SK-N-SH (cell line): ENCODE results near the gene ZNF136. TPM values are rescaled to one million over a fixed set of nuclear protein-coding genes. Genes with fewer than 3 reads are reported as not detected.

Experiments
- CTCF ChIA-PET: fragments of 300-600, 350-600 bp; formaldehyde crosslinking; extraction: SDS; loops from one replicate; lab custom pipeline; 2021; lab: Yijun Ruan, JAX
- POLR2A ChIA-PET: fragments of 350-600 bp; sonication (Branson Sonifier 250); formaldehyde crosslinking; extraction: SDS; loops from one replicate; lab custom pipeline; 2020; ENCODE audit warnings: antibody characterized with exemption, inconsistent platforms; lab: Yijun Ruan, JAX
- DNase-seq: peaks from one replicate; pipeline ENCODE4 v3.0.0; 2012
- H2AFZ ChIP-seq: fragments of 200-600 bp; sonication (generic); 2 replicates; pipeline ENCODE4 v1.8.1; 2016; ENCODE audit warnings: antibody characterized with exemption, mild to moderate bottlenecking, low read depth
- H3F3A ChIP-seq: fragments of 200-600 bp; sonication (generic); replicated peaks from 2 replicates; pipeline ENCODE3; 2016; ENCODE audit warnings: antibody characterized with exemption, mild to moderate bottlenecking; ENCODE audit not compliant: insufficient read depth
- H3K27ac ChIP-seq, 2 experiments: fragments of 200-500 bp in 1 of 2; fragments of 200-600 bp in 1 of 2; sonication (Bioruptor generic) in 1 of 2; sonication (generic), shearing (Covaris generic) in 1 of 2; 2 replicates each; pipeline versions ENCODE4 v1.5.1 to v1.6.1; 2014 to 2016; ENCODE audit warnings: low read depth in 2 of 2, inconsistent platforms in 1 of 2, low read length in 1 of 2, mild to moderate bottlenecking in 1 of 2, mixed read lengths in 1 of 2
- H3K27me3 ChIP-seq: fragments of 200-600 bp; sonication (generic), shearing (Covaris generic); 2 replicates; pipeline ENCODE4 v1.6.1; 2016; ENCODE audit warnings: mixed run types; ENCODE audit not compliant: insufficient read depth
- H3K36me3 ChIP-seq, 2 experiments: fragments of 200-500 bp in 1 of 2; fragments of 200-600 bp in 1 of 2; sonication (Bioruptor generic) in 1 of 2; sonication (generic) in 1 of 2; replicated peaks in 1 of 2; 2 replicates each; pipeline versions ENCODE3 to v1.5.1; 2014 to 2016; ENCODE audit warnings: low read length in 1 of 2, mild to moderate bottlenecking in 1 of 2; ENCODE audit not compliant: insufficient read depth in 2 of 2, control insufficient read depth in 1 of 2
- H3K4me1 ChIP-seq, 2 experiments: fragments of 200-500 bp in 1 of 2; fragments of 200-600 bp in 1 of 2; sonication (Bioruptor generic) in 1 of 2; sonication (generic), shearing (Covaris generic) in 1 of 2; 2 replicates each; pipeline versions ENCODE4 v1.5.1 to v1.6.1; 2014 to 2016; ENCODE audit warnings: low read depth in 1 of 2, low read length in 1 of 2, mixed run types in 1 of 2; ENCODE audit not compliant: insufficient read depth in 2 of 2, control insufficient read depth in 1 of 2
- H3K4me2 ChIP-seq: fragments of 200-600 bp; sonication (generic), shearing (Covaris generic); 2 replicates; pipeline ENCODE4 v1.6.1; 2017; ENCODE audit warnings: mixed run types
- H3K4me3 ChIP-seq, 2 experiments: fragments of 200-500 bp in 1 of 2; fragments of 200-600 bp in 1 of 2; sonication (Bioruptor generic) in 1 of 2; sonication (generic), shearing (Covaris generic) in 1 of 2; 2 replicates each; pipeline versions ENCODE4 v1.5.1 to v1.8.1; 2014 to 2016; ENCODE audit warnings: low read depth in 2 of 2, inconsistent platforms in 1 of 2, low read length in 1 of 2, mild to moderate bottlenecking in 1 of 2, mixed read lengths in 1 of 2, moderate library complexity in 1 of 2
- H3K79me2 ChIP-seq: fragments of 200-600 bp; sonication (generic); 2 replicates; pipeline ENCODE4 v1.8.1; 2017; ENCODE audit warnings: mild to moderate bottlenecking; ENCODE audit not compliant: insufficient read depth
- H3K9ac ChIP-seq: fragments of 200-600 bp; sonication (generic); 2 replicates; pipeline ENCODE4 v1.6.1; 2017; ENCODE audit warnings: mixed run types
- H3K9me2 ChIP-seq: fragments of 200-600 bp; sonication (generic); 2 replicates; pipeline ENCODE4 v1.6.1; 2017; ENCODE audit warnings: mixed run types
- H3K9me3 ChIP-seq: fragments of 200-600 bp; sonication (generic); 2 replicates; pipeline ENCODE4 v1.6.1; 2017; ENCODE audit warnings: mixed run types, mild to moderate bottlenecking, moderate library complexity
- H4K20me1 ChIP-seq: fragments of 200-600 bp; sonication (generic); 2 replicates; pipeline ENCODE4 v1.6.1; 2017; ENCODE audit warnings: mild to moderate bottlenecking, mixed run types; ENCODE audit not compliant: insufficient read depth
- CHD2 ChIP-seq: fragments of 150-350 bp; IDR thresholded peaks from 2 replicates; pipeline ENCODE4 v1.6.1; 2018; ENCODE audit warnings: low read length; ENCODE audit not compliant: partially characterized antibody
- ELF1 ChIP-seq: IDR thresholded peaks from 2 replicates; pipeline ENCODE4 v1.4.0; 2012
- EZH2phosphoT487 ChIP-seq: fragments of 200-600 bp; sonication (generic); IDR thresholded peaks from 2 replicates; pipeline ENCODE4 v1.6.1; 2017; ENCODE audit warnings: low read depth, mixed run types, mild to moderate bottlenecking, antibody characterized with exemption, moderate library complexity, borderline replicate concordance
- FOXJ3 ChIP-seq: sonication (generic); formaldehyde crosslinking; IDR thresholded peaks from 2 replicates; pipeline ENCODE4 v1.5.1; 2020; ENCODE audit warnings: mild to moderate bottlenecking, missing genetic modification reagents
- GABPA ChIP-seq: IDR thresholded peaks from 2 replicates; pipeline ENCODE4 v1.4.0; 2012; ENCODE audit warnings: low read depth, mild to moderate bottlenecking
- IRF3 ChIP-seq: fragments of 150-350 bp; IDR thresholded peaks from 2 replicates; pipeline ENCODE4 v1.6.1; 2016; ENCODE audit warnings: mild to moderate bottlenecking, low read depth, low read length
- MEF2A ChIP-seq: IDR thresholded peaks from 2 replicates; pipeline ENCODE4 v1.4.0; 2012; ENCODE audit warnings: low read depth, borderline replicate concordance
- MXI1 ChIP-seq: IDR thresholded peaks from 2 replicates; pipeline ENCODE4 v1.6.1; 2012; ENCODE audit warnings: mild to moderate bottlenecking, low read depth, low read length, improper control_type of control experiment
- NFIC ChIP-seq: IDR thresholded peaks from 2 replicates; pipeline ENCODE4 v1.4.0; 2012; ENCODE audit warnings: borderline replicate concordance
- NRF1 ChIP-seq: IDR thresholded peaks from 2 replicates; pipeline ENCODE4 v1.6.1; 2012; ENCODE audit warnings: low read depth, mild to moderate bottlenecking, low read length
- POLR2AphosphoS5 ChIP-seq: IDR thresholded peaks from 2 replicates; pipeline ENCODE4 v1.6.1; 2012; ENCODE audit warnings: low read depth, low read length
- REST ChIP-seq: IDR thresholded peaks from 2 replicates; pipeline ENCODE4 v1.6.1; 2012; ENCODE audit warnings: mild to moderate bottlenecking, low read depth, low read length, moderate library complexity
- RXRA ChIP-seq: IDR thresholded peaks from 2 replicates; pipeline ENCODE4 v1.4.0; 2012; ENCODE audit warnings: low read depth, mild to moderate bottlenecking, borderline replicate concordance
- SIN3A ChIP-seq: IDR thresholded peaks from 2 replicates; pipeline ENCODE4 v1.6.1; 2012; ENCODE audit warnings: low read depth, mild to moderate bottlenecking, low read length, moderate library complexity, borderline replicate concordance
- SMC3 ChIP-seq: IDR thresholded peaks from 2 replicates; pipeline ENCODE4 v1.6.1; 2012; ENCODE audit warnings: low read depth, low read length, improper control_type of control experiment
- TAF1 ChIP-seq: IDR thresholded peaks from 2 replicates; pipeline ENCODE4 v1.6.1; 2012; ENCODE audit warnings: low read depth, mild to moderate bottlenecking, low read length, moderate library complexity, borderline replicate concordance
- TEAD4 ChIP-seq: IDR thresholded peaks from 2 replicates; pipeline ENCODE4 v1.4.0; 2012; ENCODE audit warnings: mild to moderate bottlenecking, borderline replicate concordance; ENCODE audit not compliant: insufficient read depth
- USF1 ChIP-seq: IDR thresholded peaks from 2 replicates; pipeline ENCODE4 v1.4.0; 2012; ENCODE audit warnings: low read depth, borderline replicate concordance
- USF2 ChIP-seq: fragments of 150-350 bp; IDR thresholded peaks from 2 replicates; pipeline ENCODE4 v1.6.1; 2017; ENCODE audit warnings: antibody characterized with exemption, low read length, low read depth, borderline replicate concordance
- YY1 ChIP-seq: IDR thresholded peaks from 2 replicates; pipeline ENCODE4 v1.4.0; 2012; ENCODE audit warnings: low read depth, mild to moderate bottlenecking
- WGBS: methylation state at CpG from one replicate; pipeline ENCODE4 v1.1.6; 2017; ENCODE audit warnings: low lambda C conversion rate; 5-methylcytosine and 5-hydroxymethylcytosine counted together
- polyA plus RNA-seq, 3 experiments: library from polyadenylated mRNA; depleted of rRNA; stranded (reverse); fragments of >200 nt; gene quantifications; 2 replicates each; pipeline ENCODE4 v1.2.3, GENCODE V29; 2012
- TF ChIP-seq, protein P1 (sequence below): IDR thresholded peaks from 2 replicates; pipeline ENCODE4; 2012

Gene ZNF136
- polyA plus RNA-seq, 1 of the 3 experiments (the other 2 are of a cell fraction): 1.7 TPM

- TF ChIP-seq USF1: no peak
- no peak for TF ChIP-seq FOXJ3 (CRISPR knock-in tag)
- no peak for TF ChIP-seq SMC3
- TF ChIP-seq YY1: no peak
Measured at GRCh38 chr19:12229990-12230389, 67.1 kb downstream of the ZNF136 start (continued).

GRCh38 chr19:12230751-12231733, 68.1 kb downstream of the ZNF136 start:
- TF ChIP-seq GABPA (no peak), FOXJ3 (CRISPR knock-in tag) (no peak), MXI1 (no peak), USF2 (no peak), REST (no peak), TAF1 (no peak), POLR2AphosphoS5 (no peak), ELF1 (no peak), CHD2 (no peak), SMC3 (no peak), RXRA (no peak), NFIC (no peak), SIN3A (no peak), IRF3 (no peak), TEAD4 (no peak), EZH2phosphoT487 (no peak), NRF1 (no peak), MEF2A (no peak), USF1 (no peak)
- TF ChIP-seq, protein P1, sequence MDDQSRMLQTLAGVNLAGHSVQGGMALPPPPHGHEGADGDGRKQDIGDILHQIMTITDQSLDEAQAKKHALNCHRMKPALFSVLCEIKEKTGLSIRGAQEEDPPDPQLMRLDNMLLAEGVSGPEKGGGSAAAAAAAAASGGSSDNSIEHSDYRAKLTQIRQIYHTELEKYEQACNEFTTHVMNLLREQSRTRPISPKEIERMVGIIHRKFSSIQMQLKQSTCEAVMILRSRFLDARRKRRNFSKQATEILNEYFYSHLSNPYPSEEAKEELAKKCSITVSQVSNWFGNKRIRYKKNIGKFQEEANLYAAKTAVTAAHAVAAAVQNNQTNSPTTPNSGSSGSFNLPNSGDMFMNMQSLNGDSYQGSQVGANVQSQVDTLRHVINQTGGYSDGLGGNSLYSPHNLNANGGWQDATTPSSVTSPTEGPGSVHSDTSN: no peak
- H3K36me3 ChIP-seq: no peaks in the 10 kb centered on the region
- H3K4me2 ChIP-seq: no peak overlapping the region
- CTCF ChIA-PET: no interaction called here
- no peak overlapping the region; a peak in 1 of 4 replicates for H3K4me3 ChIP-seq
- H2AFZ ChIP-seq: no peak overlapping the region
- no peak overlapping the region for H3K9ac ChIP-seq
- H3K79me2 ChIP-seq: no peaks in the 10 kb centered on the region
- POLR2A ChIA-PET: interaction anchor here (0.6 kb wide), 1 partner anchor 162 kb away, joined by 4 read pairs; no protein-coding TSS in a partner anchor
- H3K27me3 ChIP-seq: no peaks in the 10 kb centered on the region
- no peak overlapping the region for H3K27ac ChIP-seq
- no peaks in the 10 kb centered on the region for H4K20me1 ChIP-seq
- no peaks in the 10 kb centered on the region; the same call in 1 of the 2 replicates for H3K9me3 ChIP-seq
- no peak for DNase-seq
- H3K4me1 ChIP-seq: no peaks in the 10 kb centered on the region
- whole genome bisulfite sequencing: 22% methylated on average over 6 of the region's 6 CpGs
- H3K9me2 ChIP-seq: no peaks in the 10 kb centered on the region
- H3F3A ChIP-seq: no peaks in the 10 kb centered on the region
